H1 (cell line): ENCODE measurements around the gene LRRC8D. TPM values are rescaled to one million over a fixed set of nuclear protein-coding genes. Genes with fewer than 3 reads are reported as not detected.

Experiments used
- CTCF ChIA-PET: fragments of 300-600 bp; sonication (Branson Sonifier 250); formaldehyde crosslinking; loops from one replicate; lab custom pipeline; 2021; ENCODE audit not compliant: partially characterized antibody; lab: Charles Lee
- POLR2A ChIA-PET: fragments of 300-600 bp; sonication (Branson Sonifier 250); formaldehyde crosslinking; loops from one replicate; lab custom pipeline; 2021; ENCODE audit warnings: inconsistent platforms; ENCODE audit not compliant: partially characterized antibody; lab: Charles Lee
- DNase-seq, 2 experiments: peaks; one replicate each; pipeline versions ENCODE4 v3.0.0 to v3.0.0-alpha.2; 2010 to 2022; ENCODE audit warnings: low spot score in 2 of 2, low read depth in 1 of 2, mixed read lengths in 1 of 2
- FAIRE-seq: peaks from 2 replicates; lab custom pipeline; 2011; peaks lifted over from hg19 to GRCh38; lab: Jason Lieb, UNC
- H2AFZ ChIP-seq: 2 replicates; pipeline ENCODE4 v1.8.1; 2012; ENCODE audit warnings: low read length, inconsistent platforms
- H2AK5ac ChIP-seq: 2 replicates; pipeline ENCODE4 v1.6.1; 2013; ENCODE audit warnings: low read depth, low read length
- H2BK120ac ChIP-seq: replicated peaks from 2 replicates; pipeline ENCODE3; 2013; ENCODE audit warnings: low read depth, low read length, inconsistent platforms
- H2BK12ac ChIP-seq: 2 replicates; pipeline ENCODE4 v1.6.1; 2013; ENCODE audit warnings: low read depth, low read length
- H2BK15ac ChIP-seq: 2 replicates; pipeline ENCODE4 v1.6.1; 2013; ENCODE audit warnings: low read length
- H2BK20ac ChIP-seq: 2 replicates; pipeline ENCODE4 v1.6.1; 2013; ENCODE audit warnings: low read length
- H2BK5ac ChIP-seq: 2 replicates; pipeline ENCODE4 v1.6.1; 2013; ENCODE audit warnings: low read depth, low read length
- H3K14ac ChIP-seq: 2 replicates; pipeline ENCODE4 v1.6.1; 2013; ENCODE audit warnings: inconsistent platforms; ENCODE audit not compliant: insufficient read length
- H3K18ac ChIP-seq: 2 replicates; pipeline ENCODE4 v1.6.1; 2013; ENCODE audit warnings: low read length; ENCODE audit errors: extremely low read depth
- H3K23ac ChIP-seq: 2 replicates; pipeline ENCODE4 v1.6.1; 2013; ENCODE audit warnings: inconsistent platforms; ENCODE audit not compliant: insufficient read length
- H3K23me2 ChIP-seq: 2 replicates; pipeline ENCODE4 v1.6.1; 2013; ENCODE audit warnings: low read depth, low read length
- H3K27ac ChIP-seq: 2 replicates; pipeline ENCODE4 v1.6.1; 2011; ENCODE audit warnings: low read depth, low read length, inconsistent platforms
- H3K27me3 ChIP-seq, 4 experiments: replicated peaks in 1 of 4; 1 replicate in 1 of 4; 2 replicates in 3 of 4; pipeline versions ENCODE4 v1.6.1 to v1.8.1; 2011 to 2013; ENCODE audit warnings: low read length in 3 of 4, mild to moderate bottlenecking in 3 of 4, inconsistent platforms in 2 of 4, mixed read lengths in 2 of 4, moderate library complexity in 1 of 4; ENCODE audit not compliant: control insufficient read depth in 3 of 4, insufficient read depth in 3 of 4; ENCODE audit errors: extremely low read depth in 1 of 4
- H3K36me3 ChIP-seq, 4 experiments: 2 replicates each; pipeline versions ENCODE4 v1.6.1 to v1.8.1; 2011 to 2013; ENCODE audit warnings: mild to moderate bottlenecking in 4 of 4, low read length in 3 of 4, moderate library complexity in 2 of 4, control low read depth in 1 of 4, inconsistent platforms in 1 of 4; ENCODE audit not compliant: insufficient read depth in 4 of 4, control insufficient read depth in 2 of 4
- H3K4ac ChIP-seq: replicated peaks from 2 replicates; pipeline ENCODE3; 2013; ENCODE audit warnings: low read length, low read depth, mixed read lengths, inconsistent platforms; ENCODE audit not compliant: insufficient read length
- H3K4me1 ChIP-seq, 4 experiments: replicated peaks in 1 of 4; 1 replicate in 1 of 4; 2 replicates in 3 of 4; pipeline versions ENCODE4 v1.6.1 to v1.8.1; 2011 to 2013; ENCODE audit warnings: low read length in 3 of 4, inconsistent platforms in 2 of 4, mixed read lengths in 1 of 4; ENCODE audit not compliant: insufficient read depth in 4 of 4, control insufficient read depth in 3 of 4
- H3K4me2 ChIP-seq, 2 experiments: 2 replicates each; pipeline versions ENCODE4 v1.6.1 to v1.8.1; 2011 to 2013; ENCODE audit warnings: low read depth in 2 of 2, low read length in 2 of 2, control low read depth in 1 of 2, inconsistent platforms in 1 of 2, mild to moderate bottlenecking in 1 of 2; ENCODE audit not compliant: insufficient read depth in 1 of 2
- H3K4me3 ChIP-seq, 4 experiments: fragments of 200-600, 300-600 bp in 1 of 4; sonication (generic), shearing (Covaris generic), sonication (Bioruptor Twin) in 1 of 4; 2 replicates each; pipeline versions ENCODE4 v1.5.1 to v1.8.1; 2011 to 2016; ENCODE audit warnings: low read length in 4 of 4, low read depth in 3 of 4, control low read depth in 2 of 4, inconsistent platforms in 2 of 4, mild to moderate bottlenecking in 2 of 4, mixed read lengths in 1 of 4, moderate library complexity in 1 of 4; ENCODE audit not compliant: insufficient read depth in 2 of 4; ENCODE audit errors: extremely low read depth in 1 of 4
- H3K56ac ChIP-seq: replicated peaks from 2 replicates; pipeline ENCODE3; 2013; ENCODE audit warnings: low read depth, mild to moderate bottlenecking, mixed read lengths, low read length, inconsistent platforms; ENCODE audit not compliant: insufficient read length
- H3K79me1 ChIP-seq: 2 replicates; pipeline ENCODE4 v1.6.1; 2013; ENCODE audit warnings: low read depth, low read length, control low read depth
- H3K79me2 ChIP-seq, 2 experiments: 2 replicates each; pipeline versions ENCODE4 v1.6.1 to v1.8.1; 2012 to 2013; ENCODE audit warnings: low read length in 2 of 2, mild to moderate bottlenecking in 2 of 2, inconsistent platforms in 1 of 2; ENCODE audit not compliant: insufficient read depth in 2 of 2, control insufficient read depth in 1 of 2
- H3K9ac ChIP-seq, 4 experiments: replicated peaks in 1 of 4; 1 replicate in 1 of 4; 2 replicates in 3 of 4; pipeline versions ENCODE4 v1.6.1 to v1.8.1; 2011 to 2013; ENCODE audit warnings: low read depth in 3 of 4, low read length in 3 of 4, control low read depth in 2 of 4, mild to moderate bottlenecking in 2 of 4, moderate library complexity in 2 of 4, inconsistent platforms in 1 of 4; ENCODE audit errors: extremely low read depth in 1 of 4
- H3K9me3 ChIP-seq, 2 experiments: 2 replicates each; pipeline versions ENCODE4 v1.6.1 to v1.8.1; 2012 to 2013; ENCODE audit warnings: mild to moderate bottlenecking in 2 of 2, moderate library complexity in 2 of 2, control low read depth in 1 of 2, inconsistent platforms in 1 of 2, low read depth in 1 of 2, low read length in 1 of 2, mixed read lengths in 1 of 2; ENCODE audit not compliant: insufficient read depth in 2 of 2
- H4K20me1 ChIP-seq, 2 experiments: replicated peaks in 1 of 2; 2 replicates each; pipeline versions ENCODE3 to v1.8.1; 2011 to 2013; ENCODE audit warnings: inconsistent platforms in 2 of 2, low read length in 2 of 2, mild to moderate bottlenecking in 1 of 2; ENCODE audit not compliant: insufficient read depth in 2 of 2, control insufficient read depth in 1 of 2
- H4K5ac ChIP-seq: 2 replicates; pipeline ENCODE4 v1.6.1; 2013; ENCODE audit warnings: low read length, low read depth, mixed read lengths, inconsistent platforms; ENCODE audit not compliant: insufficient read length
- H4K8ac ChIP-seq: 2 replicates; pipeline ENCODE4 v1.8.0; 2013; ENCODE audit warnings: mild to moderate bottlenecking, moderate library complexity, low read length, inconsistent platforms; ENCODE audit not compliant: insufficient read depth; ENCODE audit errors: extremely low read depth
- H4K91ac ChIP-seq: replicated peaks from 2 replicates; pipeline ENCODE3; 2013; ENCODE audit warnings: low read length, mixed read lengths, inconsistent platforms; ENCODE audit not compliant: insufficient read length
- BRCA1 ChIP-seq: IDR thresholded peaks from 2 replicates; pipeline ENCODE4 v1.6.1; 2012; ENCODE audit warnings: low read depth, low read length, improper control_type of control experiment
- NRF1 ChIP-seq: IDR thresholded peaks from 2 replicates; pipeline ENCODE4 v1.6.1; 2011; ENCODE audit warnings: mild to moderate bottlenecking, low read depth, low read length, improper control_type of control experiment
- RNF2 ChIP-seq: fragments of 200-900, 300-1000 bp; sonication (generic); IDR thresholded peaks from 2 replicates; pipeline ENCODE4 v1.7.1; 2016; ENCODE audit warnings: borderline replicate concordance, low read depth, mild to moderate bottlenecking, antibody characterized with exemption, low read length; ENCODE audit not compliant: poor library complexity, severe bottlenecking; ENCODE audit errors: missing control alignments
- SIN3A ChIP-seq, 2 experiments: IDR thresholded peaks in 1 of 2; conservative IDR thresholded peaks in 1 of 2; 2 replicates each; pipeline ENCODE4 v1.6.1; 2011 to 2012; ENCODE audit warnings: low read length in 2 of 2, improper control_type of control experiment in 1 of 2, low read depth in 1 of 2, mild to moderate bottlenecking in 1 of 2
- SP1 ChIP-seq: IDR thresholded peaks from 2 replicates; pipeline ENCODE4 v1.6.1; 2011; ENCODE audit warnings: low read depth, low read length
- SRF ChIP-seq: IDR thresholded peaks from 2 replicates; pipeline ENCODE4 v1.6.1; 2011; ENCODE audit warnings: mild to moderate bottlenecking, low read depth, low read length, moderate library complexity
- WGBS, 2 experiments: shearing (Covaris generic) in 1 of 2; methylation state at CpG; one replicate each; pipeline versions ENCODE4 v1.1.6 to v1.1.7; 2013 to 2015; ENCODE audit warnings: low lambda C conversion rate in 2 of 2, mixed read lengths in 2 of 2, inconsistent platforms in 1 of 2, low coverage in 1 of 2, missing lambda C conversion rate in 1 of 2; ENCODE audit not compliant: insufficient replicate concordance in 2 of 2, insufficient coverage in 1 of 2, insufficient read length in 1 of 2; ENCODE audit errors: extremely low coverage in 1 of 2, missing lambda C conversion rate in 1 of 2; 5-methylcytosine and 5-hydroxymethylcytosine counted together
- polyA plus RNA-seq, 7 experiments: library from polyadenylated mRNA; depleted of rRNA in 3 of 7; stranded (reverse) in 5 of 7; unstranded in 2 of 7; fragments of >200 nt in 5 of 7; fragments of 200-250 nt in 2 of 7; gene quantifications; 1 replicate in 5 of 7; 2 replicates in 1 of 7; 4 replicates in 1 of 7; pipeline versions ENCODE4 v1.2.1 to v1.2.3, GENCODE V29; 2011 to 2013; ENCODE audit warnings: missing spikeins in 2 of 7, mixed read lengths in 2 of 7
- total RNA-seq: library from RNA; stranded (reverse); fragmentation: NEBNext Ultra II Directional; extraction: Animal tissue kit (Norgen Biotek cat#: 25700); gene quantifications from 2 replicates; pipeline ENCODE4 v1.2.1, GENCODE V29; 2021
- TF ChIP-seq, protein P1 (sequence below): IDR thresholded peaks from 2 replicates; pipeline ENCODE4 v1.6.1; 2012; ENCODE audit warnings: low read length, inconsistent platforms
- TF ChIP-seq, protein P2 (sequence below): IDR thresholded peaks from 2 replicates; pipeline ENCODE4 v1.6.1; 2012; ENCODE audit warnings: inconsistent platforms

Gene LRRC8D
- total and polyA plus RNA-seq, 2 of the 8 experiments (the other 6 are each of a cell fraction or from before 2014, with no cell fraction given), result 42.0 to 58.5 TPM

DNA sequence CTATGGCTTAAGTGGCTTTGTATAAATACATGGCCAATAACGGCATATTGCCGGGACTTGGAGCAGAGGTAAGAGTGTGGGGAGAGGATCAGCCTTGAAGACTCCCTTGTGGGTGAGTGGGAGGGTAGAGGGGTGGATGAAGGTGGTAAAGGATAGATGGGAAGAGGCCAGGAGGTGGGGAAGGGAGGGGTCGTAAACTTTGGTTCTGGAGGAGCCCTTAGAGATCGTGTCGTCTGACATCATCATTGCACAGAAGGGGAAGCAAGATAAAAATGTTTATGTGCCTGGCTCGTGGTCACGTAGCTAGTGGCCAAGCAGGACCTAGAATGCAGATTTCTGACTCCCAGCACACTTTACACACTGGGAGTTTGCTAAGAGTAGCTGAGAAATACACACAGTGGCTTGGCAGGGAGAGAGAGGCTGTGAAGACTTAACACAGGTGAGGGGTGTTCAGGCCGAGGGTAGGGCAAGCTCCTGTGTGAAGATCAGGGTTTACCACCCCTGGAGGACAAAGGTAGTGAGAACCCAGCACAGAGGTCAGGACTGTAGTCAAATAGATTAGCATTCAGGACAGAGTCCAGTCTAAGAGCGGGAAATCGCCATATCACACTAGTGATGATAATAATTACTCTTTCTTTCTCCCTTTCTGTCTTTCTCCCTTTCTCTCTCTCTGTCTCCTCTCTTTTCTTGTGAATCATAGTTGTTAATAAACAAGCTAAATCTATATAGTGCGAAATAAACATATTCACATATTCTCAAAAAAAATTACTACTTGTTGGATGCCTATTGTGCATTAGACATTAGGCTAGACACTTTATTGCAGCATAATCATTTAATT, 75.5 kb downstream of the LRRC8D start:
- H2BK20ac ChIP-seq, result no peak overlapping the region
- TF ChIP-seq RNF2 (no peak), SRF (no peak), BRCA1 (no peak), SP1 (no peak), SIN3A (conservative IDR thresholded peaks at IDR 0.05 in 1 of 2, IDR thresholded peaks at IDR 0.05 in 1 of 2; ENCODE audit: low read depth in 1 of 2, low read length in 2 of 2) (no peak), NRF1 (no peak)
- TF ChIP-seq, protein P1, sequence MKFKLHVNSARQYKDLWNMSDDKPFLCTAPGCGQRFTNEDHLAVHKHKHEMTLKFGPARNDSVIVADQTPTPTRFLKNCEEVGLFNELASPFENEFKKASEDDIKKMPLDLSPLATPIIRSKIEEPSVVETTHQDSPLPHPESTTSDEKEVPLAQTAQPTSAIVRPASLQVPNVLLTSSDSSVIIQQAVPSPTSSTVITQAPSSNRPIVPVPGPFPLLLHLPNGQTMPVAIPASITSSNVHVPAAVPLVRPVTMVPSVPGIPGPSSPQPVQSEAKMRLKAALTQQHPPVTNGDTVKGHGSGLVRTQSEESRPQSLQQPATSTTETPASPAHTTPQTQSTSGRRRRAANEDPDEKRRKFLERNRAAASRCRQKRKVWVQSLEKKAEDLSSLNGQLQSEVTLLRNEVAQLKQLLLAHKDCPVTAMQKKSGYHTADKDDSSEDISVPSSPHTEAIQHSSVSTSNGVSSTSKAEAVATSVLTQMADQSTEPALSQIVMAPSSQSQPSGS, result no peak
- TF ChIP-seq, protein P2, sequence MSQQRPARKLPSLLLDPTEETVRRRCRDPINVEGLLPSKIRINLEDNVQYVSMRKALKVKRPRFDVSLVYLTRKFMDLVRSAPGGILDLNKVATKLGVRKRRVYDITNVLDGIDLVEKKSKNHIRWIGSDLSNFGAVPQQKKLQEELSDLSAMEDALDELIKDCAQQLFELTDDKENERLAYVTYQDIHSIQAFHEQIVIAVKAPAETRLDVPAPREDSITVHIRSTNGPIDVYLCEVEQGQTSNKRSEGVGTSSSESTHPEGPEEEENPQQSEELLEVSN, result no peak

More for the DNA sequence above, 75.5 kb downstream of the LRRC8D start:
- Histone ChIP-seq H3K18ac (no peak overlapping the region), H2AK5ac (no peak overlapping the region; the same call in 1 of the 2 replicates), H3K79me1 (0 out of 2 replicates have a peak, but pooled peaks cover 8% of the 10 kb centered on the region), H2BK5ac (0 out of 2 replicates have a peak overlapping the region, but pooled peaks have one; percentile 12), H2BK15ac (no peak overlapping the region), H3K79me2 (peaks cover 0 to 59% of the 10 kb centered on the region in 2 experiments; a peak in 2 of 4 replicates), H2BK12ac (no peak overlapping the region), H3K27me3 (no peaks in the 10 kb centered on the region), H4K91ac (no peak overlapping the region), H3K23me2 (no peaks in the 10 kb centered on the region), H3K23ac (no peak overlapping the region), H4K20me1 (peaks cover 0 to 5% of the 10 kb centered on the region in 2 experiments), H3K9ac (0 out of 7 replicates have a peak overlapping the region, but pooled peaks of 1 of the 4 experiments have one; percentile 25), H4K5ac (no peak overlapping the region), H3K4me2 (no peak overlapping the region), H3K36me3 (peaks cover 0 to 6% (median 0%) of the 10 kb centered on the region in 4 experiments; a peak in 1 of 8 replicates), H3K4me3 (no peak overlapping the region), H3K4ac (no peak overlapping the region), H2AFZ (no peak overlapping the region), H2BK120ac (no peak overlapping the region), H3K4me1 (peaks cover 0 to 11% (median 5%) of the 10 kb centered on the region in 4 experiments; a peak in 3 of 7 replicates), H3K27ac (no peak overlapping the region), H3K14ac (no peak overlapping the region), H4K8ac (no peak overlapping the region), H3K9me3 (no peaks in the 10 kb centered on the region), H3K56ac (no peak overlapping the region)
- ChIA-PET POLR2A (interaction anchor here (0.8 to 1.0 kb wide), 2 partner anchors 14 to 52 kb away, joined by 3 read pairs; no protein-coding TSS in a partner anchor), CTCF (interaction anchor here (0.6 to 1.7 kb wide), 3 partner anchors 54 to 581 kb away, joined by 3 to 4 read pairs (median 4); no protein-coding TSS in a partner anchor)
- FAIRE-seq (no peak), DNase-seq (no peak)
- 86% methylated on average over 11 of the region's 11 CpGs; no CpG with 5 or more reads in 1 of the 2 experiments for WGBS, 2 experiments
